ENCODE measurements around the gene NCK2. TPM values are rescaled to one million over a fixed set of nuclear protein-coding genes. Genes with fewer than 3 reads are reported as not detected.

NCK2 gene
- total and polyA plus RNA-seq, 2 of the 4 experiments (the other 2 are of a cell fraction), result 15.8 to 22.2 TPM

DNA sequence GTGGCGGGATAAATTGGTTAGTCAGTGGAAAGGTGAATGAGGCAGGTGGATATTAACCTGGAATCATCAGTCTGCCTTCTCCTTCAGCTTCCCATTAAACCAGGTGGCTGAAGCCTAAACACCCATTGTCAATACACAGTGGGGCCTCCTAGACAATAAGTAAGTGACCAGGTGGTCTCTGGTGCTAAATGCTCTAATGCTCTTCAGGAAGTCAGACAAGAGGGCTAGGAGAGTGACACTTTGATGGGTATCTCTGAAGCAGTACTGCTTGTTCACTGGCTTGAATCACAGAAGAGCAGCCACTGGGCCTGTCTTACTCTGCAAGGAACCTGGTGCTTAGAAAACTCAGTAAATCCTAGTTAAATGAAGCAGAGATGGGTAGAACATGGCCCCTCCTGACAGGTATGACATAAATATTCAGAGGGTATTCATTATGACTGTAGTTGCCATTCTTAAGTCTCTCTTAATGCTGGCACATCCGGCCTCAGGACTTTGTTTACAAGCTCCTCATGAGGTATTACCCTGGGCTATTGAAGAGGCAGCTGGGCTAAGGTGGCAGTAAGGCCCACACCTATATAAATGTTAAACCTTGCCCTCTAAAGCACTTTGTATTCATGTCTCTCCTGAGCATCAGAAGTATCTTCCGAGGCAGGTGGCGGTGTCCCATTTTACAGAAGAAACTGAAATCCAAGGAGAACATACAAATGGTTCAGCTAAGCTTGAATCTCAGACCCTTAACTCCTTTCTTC, 104.9 kb downstream of the NCK2 start:
- H2AFZ ChIP-seq (replicated peaks; ENCODE audit: low read length, poor library complexity), result no peak overlapping the region
- H3K27ac ChIP-seq (ENCODE audit: insufficient read depth, low read length), result no peak overlapping the region
- no peak overlapping the region for H3K4me2 ChIP-seq (ENCODE audit: low read depth, low read length)
- no peak overlapping the region for H3K4ac ChIP-seq (ENCODE audit: low read depth, low read length)
- H4K8ac ChIP-seq (ENCODE audit: low read depth in 2 of 2, low read length in 2 of 2), result no peak overlapping the region
- no TSS peak for BruUV-seq (replicated peaks)
- H3K4me3 ChIP-seq (ENCODE audit: insufficient read depth, low read depth, low read length), result no peak overlapping the region
- ATAC-seq (ENCODE audit: low read depth), result no peak
- no peaks in the 10 kb centered on the region; the same call in 1 of the 2 replicates for H3K9me1 ChIP-seq (ENCODE audit: insufficient read depth, low read length)
- H3K9me3 ChIP-seq (ENCODE audit: control insufficient read depth, insufficient read depth, low read length), result no peaks in the 10 kb centered on the region
- peaks cover 11% of the 10 kb centered on the region for H4K20me1 ChIP-seq (ENCODE audit: insufficient read depth, low read length)
- intact Hi-C loops (cut with micrococcal nuclease), result loop anchor here (10.0 kb wide), 1 partner anchor 505 kb away; no protein-coding TSS in a partner anchor
- WGBS, 2 experiments (ENCODE audit: extremely low coverage in 2 of 2, insufficient read length in 1 of 2), result no CpG with 5 or more reads among the region's 4 CpGs
- H3K9ac ChIP-seq (ENCODE audit: low read depth, low read length), result no peak overlapping the region
- no peak overlapping the region for H2BK5ac ChIP-seq (ENCODE audit: low read depth, low read length, poor library complexity, severe bottlenecking)
- no peak overlapping the region for H3K14ac ChIP-seq (replicated peaks; ENCODE audit: low read depth, low read length)
- in situ Hi-C loops (cut with MboI; ENCODE audit: low sequenced_read_pairs), result no loop called here
- H2AK5ac ChIP-seq (ENCODE audit: low read depth, low read length), result no peak overlapping the region
- no peak overlapping the region for H2BK15ac ChIP-seq (ENCODE audit: low read depth, low read length)
- peaks cover 35 to 42% of the 10 kb centered on the region in 2 experiments for H3K79me1 ChIP-seq (ENCODE audit: low read depth in 1 of 2, low read length in 2 of 2)
- no peaks in the 10 kb centered on the region for H3K36me3 ChIP-seq (ENCODE audit: control insufficient read depth, insufficient read depth, low read length)
- POLR2A ChIA-PET (ENCODE audit: unreplicated experiment), result no interaction called here
- no peak overlapping the region for H3K23ac ChIP-seq (ENCODE audit: low read depth, low read length)
- H3K18ac ChIP-seq (ENCODE audit: low read depth, low read length), result no peak overlapping the region
- DNase-seq, result no peak
- no peaks in the 10 kb centered on the region for H3K4me1 ChIP-seq (ENCODE audit: control insufficient read depth, insufficient read depth, low read length)
- no peak overlapping the region for H3K56ac ChIP-seq (ENCODE audit: extremely low read depth, insufficient read depth, low read length)
- H4K91ac ChIP-seq (ENCODE audit: insufficient read depth, low read depth, low read length), result no peak overlapping the region
- H2BK120ac ChIP-seq (ENCODE audit: low read depth, low read length), result no peak overlapping the region
- TF ChIP-seq FOS (IDR thresholded peaks at IDR 0.05; ENCODE audit: low read depth, low read length), result no peak
- TF ChIP-seq, protein P1, sequence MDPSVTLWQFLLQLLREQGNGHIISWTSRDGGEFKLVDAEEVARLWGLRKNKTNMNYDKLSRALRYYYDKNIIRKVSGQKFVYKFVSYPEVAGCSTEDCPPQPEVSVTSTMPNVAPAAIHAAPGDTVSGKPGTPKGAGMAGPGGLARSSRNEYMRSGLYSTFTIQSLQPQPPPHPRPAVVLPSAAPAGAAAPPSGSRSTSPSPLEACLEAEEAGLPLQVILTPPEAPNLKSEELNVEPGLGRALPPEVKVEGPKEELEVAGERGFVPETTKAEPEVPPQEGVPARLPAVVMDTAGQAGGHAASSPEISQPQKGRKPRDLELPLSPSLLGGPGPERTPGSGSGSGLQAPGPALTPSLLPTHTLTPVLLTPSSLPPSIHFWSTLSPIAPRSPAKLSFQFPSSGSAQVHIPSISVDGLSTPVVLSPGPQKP (IDR thresholded peaks at IDR 0.05; ENCODE audit: borderline replicate concordance, low read depth, low read length), result no peak
- TF ChIP-seq BHLHE40 (IDR thresholded peaks at IDR 0.05; ENCODE audit: low read depth, low read length), result no peak
- H3K27me3 ChIP-seq (ENCODE audit: control insufficient read depth, insufficient read depth, low read length), result no peaks in the 10 kb centered on the region
- no peak overlapping the region for H4K5ac ChIP-seq (ENCODE audit: low read depth, low read length)
- no peak overlapping the region for H2AK9ac ChIP-seq (replicated peaks; ENCODE audit: low read depth, low read length, poor library complexity)
- dilution Hi-C loops (cut with HindIII; ENCODE audit: low sequenced_read_pairs, unreplicated experiment), result no loop called here
- no peak overlapping the region for H2BK20ac ChIP-seq (ENCODE audit: low read depth, low read length)
- CTCF ChIA-PET, result no interaction called here

Measured in IMR-90 (cell line).